IPS-11a (cell line): Measurements from ENCODE around the gene CEP89.
"Not testable (repeated sequence)": the region's sequence is repeated elsewhere in the genome, so short reads cannot be mapped to it uniquely, and the experiment has no call there.

ENCODE experiments used
- H3K4me3 ChIP-seq: one replicate; pipeline ENCODE4 v1.5.1; 2013; ENCODE audit warnings: low read depth, low read length, control low read depth

CEP89 gene

GRCh38 chr19:32848035-32848434 lies 123.7 kb downstream of the CEP89 start:
- not testable (repeated sequence) for H3K4me3 ChIP-seq

DNA sequence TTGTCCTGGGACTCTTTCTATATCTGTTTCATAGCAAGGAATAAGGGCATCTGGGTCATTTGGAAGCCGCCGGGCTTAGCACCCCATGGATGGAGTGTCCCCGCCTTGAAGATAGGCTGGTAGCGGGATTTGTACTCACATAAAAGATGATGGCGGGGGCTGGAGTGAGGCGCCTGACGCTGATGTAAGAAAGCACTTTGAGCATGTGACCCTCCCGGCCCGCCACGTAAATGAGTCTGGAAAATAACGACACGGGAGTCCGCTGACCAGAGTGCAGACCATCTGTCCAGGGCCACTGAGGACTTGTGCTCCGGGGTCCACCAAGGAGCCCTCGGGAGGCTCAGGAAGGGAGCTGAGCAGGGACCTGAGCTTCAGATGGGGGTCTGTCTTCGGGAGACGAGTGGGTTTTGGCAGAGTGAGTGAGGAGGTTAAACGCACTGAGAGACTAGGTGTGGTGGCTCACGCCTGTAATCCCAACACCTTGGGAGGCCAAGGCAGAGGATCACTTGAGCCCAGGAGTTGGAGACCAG lies 128.0 kb downstream of the CEP89 start:
- no peak overlapping the region for H3K4me3 ChIP-seq

DNA sequence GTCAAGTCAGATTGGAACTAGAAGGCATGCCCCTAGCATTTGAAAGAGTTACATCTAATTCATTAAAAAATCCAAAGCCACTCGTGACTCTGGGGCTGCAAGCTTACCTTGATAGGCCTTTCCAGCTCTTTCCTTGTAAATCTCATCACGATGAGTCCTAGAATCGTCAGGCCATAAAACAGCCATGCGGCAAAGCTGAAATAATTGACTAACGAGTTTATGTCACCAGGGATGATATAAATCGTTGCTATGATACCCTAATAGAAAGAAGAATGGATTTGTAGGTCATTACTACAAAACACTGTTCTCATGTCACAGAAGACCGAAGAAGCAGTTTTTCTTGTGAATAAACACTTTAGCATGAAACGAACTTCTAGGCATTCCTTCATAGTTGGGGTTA lies 129.7 kb downstream of the CEP89 start:
- H3K4me3 ChIP-seq = no peak overlapping the region

GRCh38 chr19:32837531-32837930 lies 134.2 kb downstream of the CEP89 start:
- no peak overlapping the region for H3K4me3 ChIP-seq

DNA sequence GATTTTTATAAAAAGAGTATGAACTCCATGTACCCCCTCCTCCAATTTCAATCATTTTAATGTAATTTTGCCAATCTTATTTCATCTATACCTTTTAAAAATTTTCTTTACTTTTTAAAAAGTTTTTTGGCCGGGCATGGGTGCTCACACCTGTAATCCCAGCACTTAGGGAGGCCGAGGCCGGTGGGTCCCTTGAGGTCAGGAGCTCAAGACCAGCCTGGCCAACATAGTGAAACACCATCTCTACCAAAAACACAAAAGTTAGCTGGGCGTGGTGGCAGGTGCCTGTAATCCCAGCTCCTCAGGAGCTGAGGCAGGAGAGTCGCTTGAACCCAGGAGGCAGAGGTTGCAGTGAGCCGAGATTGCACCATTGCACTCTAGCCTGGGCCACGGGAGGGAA lies 138.4 kb downstream of the CEP89 start:
- not testable (repeated sequence) for H3K4me3 ChIP-seq

DNA sequence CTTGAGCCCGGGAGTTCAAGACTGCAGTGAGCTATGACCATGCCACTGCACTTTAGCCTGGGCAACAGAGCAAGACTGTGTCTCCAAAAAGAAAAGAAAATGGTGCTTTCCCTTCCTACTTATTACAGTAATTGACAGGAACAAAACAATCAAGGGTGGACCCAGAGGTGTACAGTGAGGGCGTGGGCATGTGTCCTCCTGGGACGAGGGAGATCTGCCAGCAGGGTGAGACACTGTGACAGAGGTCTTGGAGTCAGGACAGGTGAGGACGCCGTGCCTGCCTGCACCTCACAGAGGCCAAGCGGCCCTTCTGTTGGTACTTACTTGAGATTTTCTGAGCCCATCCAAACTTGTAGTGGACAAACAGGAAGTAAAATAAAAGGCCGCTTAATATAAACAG lies 138.9 kb downstream of the CEP89 start:
- H3K4me3 ChIP-seq = not testable (repeated sequence)

- H3K4me3 ChIP-seq = not testable (repeated sequence)
Measured at GRCh38 chr19:32832094-32832493, 139.7 kb downstream of the CEP89 start.

- no peak overlapping the region for H3K4me3 ChIP-seq
Measured at GRCh38 chr19:32831611-32832010, 140.1 kb downstream of the CEP89 start.

DNA sequence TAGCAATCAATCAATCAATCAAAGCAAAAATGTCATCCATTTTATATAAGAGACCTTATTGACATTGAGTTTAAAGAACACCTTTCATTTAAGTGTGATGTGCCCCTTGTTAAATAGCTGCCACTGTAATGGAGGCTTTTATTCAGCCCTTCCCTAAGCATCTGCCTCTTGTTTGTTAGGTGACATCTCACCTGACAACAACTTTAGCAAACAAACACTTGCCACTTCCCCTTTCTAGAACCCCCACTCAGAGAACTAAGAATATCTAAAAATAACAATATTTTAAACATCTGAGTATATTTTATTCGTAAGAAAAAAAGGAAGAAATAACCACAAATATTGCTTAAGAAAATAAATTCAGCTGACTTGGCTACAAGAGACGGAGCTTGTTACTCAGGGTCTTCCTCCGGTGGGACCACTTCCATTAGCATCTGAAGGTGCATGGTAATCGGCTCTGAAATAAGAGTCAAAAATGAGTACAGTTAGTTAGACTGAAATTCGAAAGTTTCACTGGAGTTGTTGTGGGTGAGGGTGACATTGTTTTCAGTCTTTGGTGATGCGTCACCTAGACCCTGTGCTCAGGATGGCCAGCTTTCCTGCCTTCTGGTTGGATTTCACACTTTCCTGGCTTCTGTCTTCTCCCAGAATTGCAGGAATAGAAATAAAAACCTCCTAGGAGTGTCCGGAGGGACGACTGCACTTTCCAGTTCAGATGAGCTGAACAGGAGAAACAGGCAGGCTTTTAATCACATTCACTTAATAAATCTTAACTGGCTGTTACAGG lies 141.3 kb downstream of the CEP89 start:
- no peak overlapping the region for H3K4me3 ChIP-seq

GRCh38 chr19:32829345-32829896 lies 142.3 kb downstream of the CEP89 start:
- no peak overlapping the region for H3K4me3 ChIP-seq

DNA sequence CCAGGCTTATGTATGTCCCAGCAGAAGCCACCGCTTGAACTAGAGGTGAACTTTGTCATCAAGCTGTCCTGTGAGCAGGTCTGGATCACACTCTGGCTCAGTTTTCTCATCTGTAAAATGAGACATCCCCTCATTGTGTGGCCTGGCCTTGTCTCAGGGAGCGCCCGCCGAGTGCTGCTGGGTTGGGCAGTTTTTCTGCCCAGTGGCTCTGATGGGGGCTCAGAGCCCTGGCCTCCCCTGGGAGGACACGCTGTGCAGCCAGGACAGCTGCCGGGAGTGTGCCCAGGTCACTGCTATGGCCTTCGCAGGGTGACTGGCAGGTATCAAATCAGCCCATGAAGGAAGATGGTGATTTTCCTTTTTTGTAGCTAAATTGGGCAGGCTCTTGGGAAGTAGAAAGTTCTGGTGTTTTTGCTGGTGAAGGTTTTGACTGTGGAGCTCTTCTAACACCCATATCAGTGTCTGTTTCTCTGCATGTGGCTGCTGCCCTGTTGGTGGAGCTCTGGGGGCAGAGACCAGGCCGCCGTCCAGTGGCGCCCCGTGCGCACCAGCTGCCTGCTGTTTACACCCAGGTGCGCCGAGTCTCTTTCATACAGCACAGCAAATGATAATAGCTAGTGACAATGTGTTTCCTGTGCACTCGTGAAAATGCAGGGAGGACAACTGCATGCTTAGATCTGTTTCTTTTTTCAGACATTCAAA lies 143.0 kb downstream of the CEP89 start:
- no peak overlapping the region for H3K4me3 ChIP-seq

DNA sequence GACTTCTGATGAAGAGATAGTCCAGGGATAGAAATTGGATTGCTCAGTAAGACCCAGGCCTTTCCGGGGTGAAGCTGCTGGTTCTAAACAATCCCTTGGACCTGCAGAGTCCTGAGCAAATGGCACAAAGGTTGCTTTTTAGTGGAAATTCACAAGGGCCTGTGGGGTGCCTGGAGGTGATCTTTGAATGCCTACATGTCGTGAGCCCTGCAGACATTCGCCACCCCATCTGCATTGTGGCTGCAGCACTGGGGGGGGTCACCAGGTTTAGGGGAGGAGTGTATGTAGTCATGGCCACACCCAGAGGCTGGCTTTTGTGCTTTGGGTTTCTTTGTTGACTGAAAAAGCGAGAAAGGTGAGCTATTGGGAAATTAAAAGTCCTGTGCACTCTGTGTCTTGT lies 143.6 kb downstream of the CEP89 start:
- H3K4me3 ChIP-seq = no peak overlapping the region
